Measurements from ENCODE around the gene STON2. TPM values are rescaled to one million over a fixed set of nuclear protein-coding genes. Genes with fewer than 3 reads are reported as not detected.

Gene STON2
- polyA plus RNA-seq, 2 of the 4 experiments (the other 2 are of a cell fraction) = 0.53 to 1.3 TPM

GRCh38 chr14:81305743-81306142, 94.4 kb downstream of the STON2 start (continued):
- TF ChIP-seq REST (IDR thresholded peaks at IDR 0.05) = no peak
- TF ChIP-seq CHD4 (IDR thresholded peaks at IDR 0.05; ENCODE audit: borderline replicate concordance) = no peak
- TF ChIP-seq CBX2 (IDR thresholded peaks at IDR 0.05; ENCODE audit: borderline replicate concordance, low read depth) = no peak
- no peak for TF ChIP-seq CTCF (IDR thresholded peaks at IDR 0.05)
- TF ChIP-seq PHF8 (IDR thresholded peaks at IDR 0.05; ENCODE audit: borderline replicate concordance, low read depth) = no peak
- no peak for TF ChIP-seq E2F6 (IDR thresholded peaks at IDR 0.05; ENCODE audit: borderline replicate concordance, low read depth)
- TF ChIP-seq SREBF2 (IDR thresholded peaks at IDR 0.05) = no peak

- Histone ChIP-seq H3K9me3 (no peaks in the 10 kb centered on the region), H3K4me2 (no peak overlapping the region), H3K4me3 (no peak overlapping the region), H3K4me1 (peaks cover 13% of the 10 kb centered on the region), H3K27ac (no peak overlapping the region)
- POLR2A ChIA-PET = no interaction called here
- CTCF ChIA-PET = interaction anchor here (0.8 to 1.8 kb wide), 4 partner anchors 15 to 159 kb away, joined by 3 to 4 read pairs (median 3); no protein-coding TSS in a partner anchor
- TF ChIP-seq RCOR1 (IDR thresholded peaks at IDR 0.05; ENCODE audit: low read depth, low read length) (no peak), ZC3H11A (IDR thresholded peaks at IDR 0.05) (no peak), RFX5 (IDR thresholded peaks at IDR 0.05) (no peak), NPAS2 (CRISPR knock-in tag; IDR thresholded peaks at IDR 0.05; ENCODE audit: borderline replicate concordance) (no peak), RAD21 (conservative IDR thresholded peaks at IDR 0.05 in 1 of 2, IDR thresholded peaks at IDR 0.05 in 1 of 2) (no peak), ESRRA (IDR thresholded peaks at IDR 0.05; ENCODE audit: borderline replicate concordance, low read length) (no peak), POLR2AphosphoS2 (conservative IDR thresholded peaks at IDR 0.05; ENCODE audit: low read length) (no peak), HOXA7 (CRISPR knock-in tag; IDR thresholded peaks at IDR 0.05) (no peak), BCL3 (IDR thresholded peaks at IDR 0.05) (no peak), HOXB13 (CRISPR knock-in tag; IDR thresholded peaks at IDR 0.05; ENCODE audit: low read depth) (no peak), MAZ (IDR thresholded peaks at IDR 0.05; ENCODE audit: borderline replicate concordance, low read depth, low read length) (no peak), HES2 (IDR thresholded peaks at IDR 0.05) (no peak), EP300 (IDR thresholded peaks at IDR 0.05) (no peak), HDAC2 (IDR thresholded peaks at IDR 0.05) (no peak), JUN (IDR thresholded peaks at IDR 0.05) (no peak)
- DNase-seq (ENCODE audit: low read depth in 1 of 2, low spot score in 1 of 2) = no peak
- 79% methylated on average over 4 of the region's 4 CpGs for WGBS (ENCODE audit: missing lambda C conversion rate)
- no peak for FAIRE-seq
- no peak for ATAC-seq
Measured at GRCh38 chr14:81305065-81305464, 95.1 kb downstream of the STON2 start.

Measured in A549 (cell line).